ENCODE data around the gene MTUS2.

Gene MTUS2

GRCh38 chr13:29022410-29022809 is 202.3 kb downstream of the MTUS2 start:
- Histone ChIP-seq H3K36me3 (ENCODE audit: control insufficient read depth in 2 of 2, insufficient read depth in 2 of 2, low read length in 2 of 2) (no peaks in the 10 kb centered on the region), H3K4me3 (ENCODE audit: low read length in 2 of 2) (no peak overlapping the region), H3K27me3 (ENCODE audit: control insufficient read depth in 1 of 2, insufficient read depth in 2 of 2, low read length in 2 of 2) (no peaks in the 10 kb centered on the region), H3K9me3 (ENCODE audit: control insufficient read depth in 2 of 2, low read length in 2 of 2) (no peaks in the 10 kb centered on the region), H3K9ac (ENCODE audit: low read length in 2 of 2) (no peak overlapping the region), H3K27ac (ENCODE audit: low read length) (no peak overlapping the region), H3K4me1 (ENCODE audit: control insufficient read depth, insufficient read depth, low read length) (no peaks in the 10 kb centered on the region)

GRCh38 chr13:29022968-29023367 is 202.8 kb downstream of the MTUS2 start:
- no peaks in the 10 kb centered on the region for H3K4me1 ChIP-seq (ENCODE audit: control insufficient read depth, insufficient read depth, low read length)
- no peaks in the 10 kb centered on the region for H3K9me3 ChIP-seq (ENCODE audit: control insufficient read depth in 2 of 2, low read length in 2 of 2)
- no peaks in the 10 kb centered on the region for H3K27me3 ChIP-seq (ENCODE audit: control insufficient read depth in 1 of 2, insufficient read depth in 2 of 2, low read length in 2 of 2)
- H3K4me3 ChIP-seq (ENCODE audit: low read length in 2 of 2): no peak overlapping the region
- no peak overlapping the region for H3K27ac ChIP-seq (ENCODE audit: low read length)
- no peak overlapping the region for H3K9ac ChIP-seq (ENCODE audit: low read length in 2 of 2)
- no peaks in the 10 kb centered on the region for H3K36me3 ChIP-seq (ENCODE audit: control insufficient read depth in 2 of 2, insufficient read depth in 2 of 2, low read length in 2 of 2)

GRCh38 chr13:29024783-29025182 is 204.6 kb downstream of the MTUS2 start:
- Histone ChIP-seq H3K27me3 (ENCODE audit: control insufficient read depth in 1 of 2, insufficient read depth in 2 of 2, low read length in 2 of 2) (no peaks in the 10 kb centered on the region), H3K9me3 (ENCODE audit: control insufficient read depth in 2 of 2, low read length in 2 of 2) (no peaks in the 10 kb centered on the region), H3K36me3 (ENCODE audit: control insufficient read depth in 2 of 2, insufficient read depth in 2 of 2, low read length in 2 of 2) (no peaks in the 10 kb centered on the region), H3K9ac (ENCODE audit: low read length in 2 of 2) (no peak overlapping the region), H3K4me1 (ENCODE audit: control insufficient read depth, insufficient read depth, low read length) (no peaks in the 10 kb centered on the region), H3K4me3 (ENCODE audit: low read length in 2 of 2) (no peak overlapping the region), H3K27ac (ENCODE audit: low read length) (no peak overlapping the region)

GRCh38 chr13:29028868-29029267 is 208.7 kb downstream of the MTUS2 start:
- Histone ChIP-seq H3K9ac (ENCODE audit: low read length in 2 of 2) (no peak overlapping the region), H3K9me3 (ENCODE audit: control insufficient read depth in 2 of 2, low read length in 2 of 2) (no peaks in the 10 kb centered on the region), H3K27ac (ENCODE audit: low read length) (no peak overlapping the region), H3K27me3 (ENCODE audit: control insufficient read depth in 1 of 2, insufficient read depth in 2 of 2, low read length in 2 of 2) (no peaks in the 10 kb centered on the region), H3K4me3 (ENCODE audit: low read length in 2 of 2) (no peak overlapping the region), H3K4me1 (ENCODE audit: control insufficient read depth, insufficient read depth, low read length) (no peaks in the 10 kb centered on the region), H3K36me3 (ENCODE audit: control insufficient read depth in 2 of 2, insufficient read depth in 2 of 2, low read length in 2 of 2) (no peaks in the 10 kb centered on the region)

GRCh38 chr13:29038700-29039099 is 218.6 kb downstream of the MTUS2 start:
- Histone ChIP-seq H3K4me3 (ENCODE audit: low read length in 2 of 2) (no peak overlapping the region), H3K27ac (ENCODE audit: low read length) (no peak overlapping the region), H3K36me3 (ENCODE audit: control insufficient read depth in 2 of 2, insufficient read depth in 2 of 2, low read length in 2 of 2) (no peaks in the 10 kb centered on the region)

GRCh38 chr13:29039212-29039611 is 219.1 kb downstream of the MTUS2 start:
- H3K9me3 ChIP-seq (ENCODE audit: control insufficient read depth in 2 of 2, low read length in 2 of 2): no peaks in the 10 kb centered on the region
- H3K27me3 ChIP-seq (ENCODE audit: control insufficient read depth in 1 of 2, insufficient read depth in 2 of 2, low read length in 2 of 2): no peaks in the 10 kb centered on the region
- no peaks in the 10 kb centered on the region for H3K36me3 ChIP-seq (ENCODE audit: control insufficient read depth in 2 of 2, insufficient read depth in 2 of 2, low read length in 2 of 2)
- H3K9ac ChIP-seq (ENCODE audit: low read length in 2 of 2): no peak overlapping the region
- no peak overlapping the region for H3K27ac ChIP-seq (ENCODE audit: low read length)
- H3K4me1 ChIP-seq (ENCODE audit: control insufficient read depth, insufficient read depth, low read length): no peaks in the 10 kb centered on the region
- H3K4me3 ChIP-seq (ENCODE audit: low read length in 2 of 2): no peak overlapping the region

More at GRCh38 chr13:29038700-29039099, 218.6 kb downstream of the MTUS2 start:
- Histone ChIP-seq H3K9ac (ENCODE audit: low read length in 2 of 2) (no peak overlapping the region), H3K27me3 (ENCODE audit: control insufficient read depth in 1 of 2, insufficient read depth in 2 of 2, low read length in 2 of 2) (no peaks in the 10 kb centered on the region), H3K4me1 (ENCODE audit: control insufficient read depth, insufficient read depth, low read length) (no peaks in the 10 kb centered on the region), H3K9me3 (ENCODE audit: control insufficient read depth in 2 of 2, low read length in 2 of 2) (no peaks in the 10 kb centered on the region)

- H3K9me3 ChIP-seq (ENCODE audit: control insufficient read depth in 2 of 2, low read length in 2 of 2): peaks cover 0 to 7% of the 10 kb centered on the region in 2 donors
- H3K27me3 ChIP-seq (ENCODE audit: control insufficient read depth in 1 of 2, insufficient read depth in 2 of 2, low read length in 2 of 2): no peaks in the 10 kb centered on the region
- H3K27ac ChIP-seq (ENCODE audit: low read length): no peak overlapping the region
- H3K4me3 ChIP-seq (ENCODE audit: low read length in 2 of 2): no peak overlapping the region
- H3K9ac ChIP-seq (ENCODE audit: low read length in 2 of 2): no peak overlapping the region
- no peaks in the 10 kb centered on the region for H3K4me1 ChIP-seq (ENCODE audit: control insufficient read depth, insufficient read depth, low read length)
- H3K36me3 ChIP-seq (ENCODE audit: control insufficient read depth in 2 of 2, insufficient read depth in 2 of 2, low read length in 2 of 2): no peaks in the 10 kb centered on the region
These were observed 226.4 kb downstream of the MTUS2 start for GRCh38 chr13:29046588-29046987.

GRCh38 chr13:29049524-29049923 is 229.4 kb downstream of the MTUS2 start:
- H3K27ac ChIP-seq (ENCODE audit: low read length): no peak overlapping the region

GRCh38 chr13:29050719-29051118 is 230.6 kb downstream of the MTUS2 start:
- Histone ChIP-seq H3K4me1 (ENCODE audit: control insufficient read depth, insufficient read depth, low read length) (no peaks in the 10 kb centered on the region), H3K9me3 (ENCODE audit: control insufficient read depth in 2 of 2, low read length in 2 of 2) (no peaks in the 10 kb centered on the region), H3K27me3 (ENCODE audit: control insufficient read depth in 1 of 2, insufficient read depth in 2 of 2, low read length in 2 of 2) (no peaks in the 10 kb centered on the region), H3K27ac (ENCODE audit: low read length) (no peak overlapping the region), H3K4me3 (ENCODE audit: low read length in 2 of 2) (no peak overlapping the region), H3K9ac (ENCODE audit: low read length in 2 of 2) (no peak overlapping the region), H3K36me3 (ENCODE audit: control insufficient read depth in 2 of 2, insufficient read depth in 2 of 2, low read length in 2 of 2) (no peaks in the 10 kb centered on the region)

More at GRCh38 chr13:29049524-29049923, 229.4 kb downstream of the MTUS2 start:
- no peaks in the 10 kb centered on the region for H3K36me3 ChIP-seq (ENCODE audit: control insufficient read depth in 2 of 2, insufficient read depth in 2 of 2, low read length in 2 of 2)
- H3K9me3 ChIP-seq (ENCODE audit: control insufficient read depth in 2 of 2, low read length in 2 of 2): peaks cover 0 to 7% of the 10 kb centered on the region in 2 donors
- H3K4me1 ChIP-seq (ENCODE audit: control insufficient read depth, insufficient read depth, low read length): no peaks in the 10 kb centered on the region
- no peaks in the 10 kb centered on the region for H3K27me3 ChIP-seq (ENCODE audit: control insufficient read depth in 1 of 2, insufficient read depth in 2 of 2, low read length in 2 of 2)
- no peak overlapping the region for H3K4me3 ChIP-seq (ENCODE audit: low read length in 2 of 2)
- no peak overlapping the region for H3K9ac ChIP-seq (ENCODE audit: low read length in 2 of 2)

- no peak overlapping the region for H3K27ac ChIP-seq (ENCODE audit: low read length)
- H3K27me3 ChIP-seq (ENCODE audit: control insufficient read depth in 1 of 2, insufficient read depth in 2 of 2, low read length in 2 of 2): no peaks in the 10 kb centered on the region
- no peaks in the 10 kb centered on the region for H3K36me3 ChIP-seq (ENCODE audit: control insufficient read depth in 2 of 2, insufficient read depth in 2 of 2, low read length in 2 of 2)
- no peak overlapping the region for H3K9ac ChIP-seq (ENCODE audit: low read length in 2 of 2)
- no peaks in the 10 kb centered on the region for H3K9me3 ChIP-seq (ENCODE audit: control insufficient read depth in 2 of 2, low read length in 2 of 2)
- no peak overlapping the region for H3K4me3 ChIP-seq (ENCODE audit: low read length in 2 of 2)
- no peaks in the 10 kb centered on the region for H3K4me1 ChIP-seq (ENCODE audit: control insufficient read depth, insufficient read depth, low read length)
These were observed 239.7 kb downstream of the MTUS2 start for GRCh38 chr13:29059800-29060199.

GRCh38 chr13:29065142-29065541 is 245.0 kb downstream of the MTUS2 start:
- H3K4me1 ChIP-seq (ENCODE audit: control insufficient read depth, insufficient read depth, low read length): no peaks in the 10 kb centered on the region
- no peak overlapping the region for H3K9ac ChIP-seq (ENCODE audit: low read length in 2 of 2)
- no peaks in the 10 kb centered on the region for H3K36me3 ChIP-seq (ENCODE audit: control insufficient read depth in 2 of 2, insufficient read depth in 2 of 2, low read length in 2 of 2)
- H3K27me3 ChIP-seq (ENCODE audit: control insufficient read depth in 1 of 2, insufficient read depth in 2 of 2, low read length in 2 of 2): no peaks in the 10 kb centered on the region
- H3K4me3 ChIP-seq (ENCODE audit: low read length in 2 of 2): no peak overlapping the region
- no peak overlapping the region for H3K27ac ChIP-seq (ENCODE audit: low read length)
- no peaks in the 10 kb centered on the region for H3K9me3 ChIP-seq (ENCODE audit: control insufficient read depth in 2 of 2, low read length in 2 of 2)

All from stomach smooth muscle (tissue), 2 donors.